Fibroblast of skin of scalp (primary cell): ENCODE measurements around the gene SLC37A3.
"Not testable (repeated sequence)": the region's sequence is repeated elsewhere in the genome, so short reads cannot be mapped to it uniquely, and the experiment has no call there.

Source experiments
- DNase-seq: peaks from one replicate; pipeline ENCODE4 v3.0.0-alpha.2; 2013

The SLC37A3 gene

DNA sequence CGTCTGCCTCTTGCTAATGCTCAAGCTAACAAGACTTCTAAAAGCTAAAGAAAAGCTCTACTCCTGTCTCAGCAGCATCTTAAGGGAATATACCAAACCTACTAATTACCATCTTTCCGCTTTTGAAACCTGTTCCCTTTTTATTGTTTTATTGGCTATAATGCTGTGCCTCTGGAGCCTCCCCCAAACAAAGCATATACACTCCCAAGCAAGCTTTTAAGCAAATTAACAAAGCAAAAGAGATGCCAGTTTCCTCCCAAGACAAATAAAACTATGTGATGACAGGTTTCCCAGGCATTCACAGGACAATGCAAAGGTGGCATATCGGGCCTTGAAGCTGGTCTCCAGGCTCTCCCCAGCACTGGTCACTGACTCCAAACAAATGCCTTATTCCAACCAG, 52.9 kb downstream of the SLC37A3 start:
- no peak for DNase-seq

DNA sequence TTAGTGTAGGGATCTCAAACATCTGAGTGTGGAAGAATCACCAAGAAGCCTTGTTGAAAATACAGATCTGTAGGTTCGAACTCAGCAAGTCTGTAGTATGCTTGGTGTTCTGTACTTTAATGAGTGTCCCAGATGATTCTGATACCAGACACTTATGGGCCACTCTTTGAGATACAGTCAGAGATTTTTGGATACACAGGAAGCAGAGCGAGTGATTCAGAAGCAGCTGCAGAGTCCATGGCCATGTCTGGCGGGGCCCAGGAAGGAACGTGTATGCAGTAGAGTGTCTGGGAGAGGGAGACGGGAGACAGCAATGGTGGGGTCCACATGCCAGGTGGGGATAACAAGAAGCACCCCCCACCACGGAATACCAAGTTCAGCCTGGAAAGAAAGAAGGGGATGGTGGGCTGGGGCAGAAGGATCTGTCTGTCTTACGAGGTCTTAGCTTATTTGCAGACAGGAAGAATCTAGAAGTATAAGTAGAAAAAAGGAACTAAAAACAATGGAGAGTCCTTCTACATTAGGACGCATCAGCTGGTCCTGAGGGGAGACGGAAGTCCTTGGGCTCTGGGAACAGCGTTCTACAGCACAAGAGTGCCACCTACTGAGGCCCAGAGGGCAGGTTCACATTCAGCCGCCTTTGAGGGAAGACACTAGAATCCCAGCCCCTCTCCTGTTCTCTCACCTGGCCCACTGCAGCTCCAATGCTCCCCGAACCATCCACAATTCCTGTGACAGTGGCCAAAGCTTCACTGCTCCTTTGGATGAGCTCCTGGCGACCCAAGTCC, 55.4 kb downstream of the SLC37A3 start:
- DNase-seq = peak; percentile 38

DNA sequence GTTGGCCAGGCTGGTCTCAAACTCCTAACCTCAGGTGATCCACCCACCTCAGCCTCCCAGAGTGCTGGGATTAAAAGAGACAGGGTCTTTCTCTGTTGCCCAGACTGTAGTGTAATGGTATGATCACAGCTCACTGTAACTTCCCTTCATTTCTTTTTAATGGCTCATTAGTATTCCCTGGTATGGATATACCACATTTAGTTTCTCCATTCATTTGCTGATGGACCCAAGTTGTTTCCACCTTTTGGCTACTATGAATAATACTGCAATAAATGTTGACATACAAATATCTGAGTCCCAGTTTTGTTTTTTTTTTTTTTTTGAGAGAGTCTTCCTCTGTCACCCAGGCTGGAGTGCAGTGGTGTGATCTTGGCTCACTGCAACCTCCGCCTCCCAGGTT, 59.4 kb downstream of the SLC37A3 start:
- DNase-seq = not testable (repeated sequence)

DNA sequence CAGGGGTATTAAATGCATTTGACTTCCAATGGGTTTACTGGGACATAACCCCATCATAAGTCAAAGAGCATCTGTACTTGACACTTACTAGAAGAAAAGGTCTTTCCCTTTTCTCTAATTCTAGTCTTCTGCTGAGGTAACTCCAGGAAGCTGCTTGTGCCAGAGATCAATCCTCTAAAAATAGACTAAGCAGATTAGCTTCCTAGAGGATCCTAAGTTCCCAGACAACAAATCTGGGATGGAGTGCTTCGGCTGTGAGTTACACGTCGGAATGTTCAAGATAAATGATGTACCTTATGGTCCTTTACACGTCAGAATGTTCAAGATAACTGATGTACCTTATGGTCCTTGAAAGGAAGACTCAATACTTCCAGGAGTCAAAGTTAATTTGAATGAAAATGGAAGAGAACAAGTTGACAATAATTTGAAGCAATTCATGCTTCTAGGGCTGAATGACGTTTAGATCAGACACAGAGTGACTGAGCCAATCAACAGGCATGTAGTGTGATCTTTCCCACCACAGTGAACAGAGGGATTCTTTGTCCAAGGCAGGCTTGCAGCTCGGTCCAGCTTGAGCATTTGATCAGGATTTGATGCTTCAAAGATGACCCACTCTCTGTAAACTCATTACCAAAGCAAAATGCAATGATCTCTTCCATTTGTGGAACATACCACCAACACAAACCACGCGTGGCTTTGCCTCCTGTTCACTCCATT, 63.8 kb downstream of the SLC37A3 start:
- no peak for DNase-seq

DNA sequence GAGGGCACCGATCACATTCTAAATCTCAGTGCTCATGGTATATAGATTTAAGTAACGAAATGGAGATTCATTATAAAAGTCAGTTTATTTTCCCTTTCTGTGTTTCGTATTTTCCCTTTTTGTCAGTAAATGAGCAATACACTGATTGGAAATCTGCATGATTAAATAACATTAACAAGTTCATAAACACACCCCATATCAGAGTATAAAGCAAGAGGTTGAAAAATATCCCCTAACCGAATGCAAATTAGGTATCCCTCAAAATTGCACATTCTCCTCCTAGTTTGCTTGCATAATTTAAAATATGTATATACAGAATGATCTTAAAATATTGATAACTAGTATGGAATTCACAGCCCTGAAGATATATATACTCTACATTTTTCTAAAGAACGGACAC, 64.6 kb downstream of the SLC37A3 start:
- DNase-seq = no peak

DNA sequence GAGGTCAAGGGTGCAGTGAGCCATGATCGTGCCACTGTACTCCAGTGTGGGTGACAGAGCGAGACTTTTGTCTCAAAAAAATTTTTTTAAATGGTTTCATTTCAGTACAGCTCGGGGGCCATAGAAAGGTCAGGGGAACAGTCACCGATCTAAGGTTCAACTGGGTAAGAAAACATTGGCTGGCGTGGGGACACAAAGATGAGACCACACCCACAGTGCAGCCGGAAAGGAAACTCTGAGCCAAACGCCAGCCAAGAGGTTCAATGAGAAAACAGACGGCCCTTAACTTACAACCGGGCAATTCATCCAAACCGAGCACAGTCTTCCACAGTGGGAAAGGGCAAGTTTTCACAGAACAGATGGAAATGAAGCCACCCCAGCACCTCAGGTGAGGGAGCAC, 65.1 kb downstream of the SLC37A3 start:
- DNase-seq = no peak

DNA sequence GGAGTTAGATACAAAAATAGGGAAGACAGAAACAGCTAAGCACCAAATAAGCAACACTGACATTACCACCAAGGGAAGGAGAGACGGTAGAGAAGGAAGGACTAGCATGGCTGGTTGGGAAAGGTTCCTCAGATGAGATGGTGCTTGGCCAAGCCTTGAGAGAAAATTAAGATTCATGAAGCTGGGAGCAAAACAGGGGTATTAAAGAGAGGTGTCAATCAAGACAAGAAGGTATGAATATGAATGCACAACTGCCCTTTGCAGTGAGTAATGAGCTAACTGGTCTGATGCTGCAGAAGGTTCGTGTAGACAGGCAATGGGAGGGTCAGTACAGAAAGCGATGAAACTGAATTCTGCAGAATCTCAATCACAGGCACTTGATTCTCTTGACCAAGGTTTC, 67.7 kb downstream of the SLC37A3 start:
- no peak for DNase-seq

DNA sequence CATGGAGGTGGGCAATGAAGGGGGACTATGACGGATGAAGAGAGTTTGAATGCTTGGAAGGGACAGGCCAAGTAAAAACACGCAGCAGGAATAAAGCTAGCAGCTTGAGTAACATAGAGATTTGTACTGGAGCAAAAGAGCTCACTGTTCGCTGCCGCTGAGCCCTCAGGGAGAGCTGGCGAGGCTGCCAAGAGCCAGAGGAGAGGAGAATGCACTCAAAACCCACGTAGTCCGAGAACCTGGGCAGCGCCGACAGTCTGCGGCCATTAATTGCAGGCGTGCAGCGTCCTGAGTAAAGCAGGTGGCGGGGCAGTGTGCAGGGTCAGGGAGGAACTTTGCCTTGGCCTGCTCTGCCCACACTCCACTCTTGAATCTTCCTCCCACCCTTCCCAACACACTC, 68.2 kb downstream of the SLC37A3 start:
- no peak for DNase-seq

DNA sequence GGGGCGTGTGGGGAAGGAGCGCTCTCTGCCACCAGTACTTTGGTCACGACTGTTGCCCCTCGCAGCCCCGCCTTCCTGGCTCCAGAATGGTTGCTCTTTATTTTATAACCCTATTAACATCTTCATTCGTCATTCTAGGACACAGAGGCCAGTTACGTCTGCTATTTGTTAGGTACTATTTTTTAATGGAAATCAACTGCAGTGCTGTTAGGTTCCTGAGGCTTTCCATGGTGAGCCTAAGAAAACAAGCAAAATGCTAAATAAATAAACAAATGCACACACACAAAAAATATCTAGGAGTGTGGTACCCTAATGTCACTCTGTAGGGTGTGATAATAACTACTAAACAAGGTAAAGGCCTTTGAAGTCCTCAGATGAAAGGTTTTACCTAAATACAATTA, 71.1 kb downstream of the SLC37A3 start:
- no peak for DNase-seq

DNA sequence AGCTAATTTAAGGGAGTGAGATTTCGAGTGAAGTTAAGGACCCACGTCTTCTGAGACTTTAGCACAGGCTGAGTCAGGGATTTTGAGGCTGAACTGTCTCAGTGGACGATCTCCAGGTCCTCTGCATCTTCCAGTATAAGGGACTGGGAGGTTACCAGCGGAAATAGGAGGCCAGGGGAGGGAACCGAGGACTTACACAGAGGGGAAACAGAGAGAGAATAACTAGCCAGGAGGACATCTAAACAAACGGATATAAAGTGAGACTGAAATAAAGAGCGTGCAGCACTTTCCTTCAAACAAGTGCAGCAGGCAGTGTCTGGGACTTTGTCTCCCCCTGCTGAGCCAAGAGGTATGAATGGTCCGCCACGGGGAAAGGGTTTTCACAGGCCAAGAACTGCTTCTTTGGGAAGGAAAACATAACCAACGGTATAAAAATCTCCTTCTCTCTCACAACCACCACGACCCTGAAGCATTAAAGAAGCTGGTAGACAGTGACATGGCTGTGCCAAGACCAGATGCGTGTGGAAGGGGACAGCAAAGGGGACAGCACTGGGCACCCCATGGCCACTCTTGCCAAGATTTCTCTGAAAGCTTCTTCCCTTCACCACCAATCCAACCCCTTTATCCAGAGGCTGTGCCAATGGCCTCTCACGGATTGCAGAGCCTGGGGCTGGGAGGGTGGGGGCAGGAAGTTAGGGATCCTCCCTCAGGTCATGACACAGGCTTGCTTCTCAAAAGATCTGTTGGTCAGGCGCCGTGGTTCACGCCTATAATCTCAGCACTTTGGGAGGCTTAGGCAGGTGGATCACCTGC, 72.0 kb downstream of the SLC37A3 start:
- DNase-seq = peak; percentile 59

DNA sequence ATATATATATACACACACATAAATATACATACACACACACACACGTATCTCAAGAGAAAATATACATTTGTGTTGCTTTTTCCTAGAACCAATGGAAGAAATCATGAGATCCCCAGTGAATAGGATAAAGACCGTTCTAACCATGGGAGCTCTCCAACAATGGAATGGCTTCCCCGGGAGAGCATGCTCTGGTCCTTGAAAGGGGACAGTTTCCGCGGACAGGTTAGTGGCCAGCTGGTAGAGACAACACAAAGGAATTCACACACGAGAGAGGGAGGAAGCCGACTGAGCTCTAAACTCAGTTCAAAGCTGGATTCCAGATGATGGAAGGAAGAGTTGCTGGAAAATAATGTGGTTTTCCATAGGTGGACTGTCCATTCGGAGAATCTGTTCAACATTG, 72.7 kb downstream of the SLC37A3 start:
- DNase-seq = no peak

DNA sequence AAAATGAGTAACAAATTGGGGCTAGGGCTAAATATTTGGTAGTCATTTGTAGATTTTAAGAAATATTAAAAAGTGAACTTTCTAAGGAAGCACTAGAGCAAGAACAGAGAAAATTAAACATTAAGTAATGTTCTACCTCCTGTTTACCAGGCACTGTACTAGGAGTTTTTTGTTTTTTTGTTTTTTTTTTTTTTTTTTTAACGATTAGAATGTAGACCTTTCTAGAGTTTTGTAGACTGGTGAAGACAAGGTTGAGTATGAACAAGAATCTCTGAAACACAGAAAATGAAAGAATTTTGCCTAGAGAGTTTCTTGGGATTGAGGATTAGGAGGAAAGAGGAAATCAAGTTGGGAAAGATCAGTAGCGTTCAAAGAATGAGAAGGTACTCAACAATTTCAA, 73.6 kb downstream of the SLC37A3 start:
- no peak for DNase-seq

DNA sequence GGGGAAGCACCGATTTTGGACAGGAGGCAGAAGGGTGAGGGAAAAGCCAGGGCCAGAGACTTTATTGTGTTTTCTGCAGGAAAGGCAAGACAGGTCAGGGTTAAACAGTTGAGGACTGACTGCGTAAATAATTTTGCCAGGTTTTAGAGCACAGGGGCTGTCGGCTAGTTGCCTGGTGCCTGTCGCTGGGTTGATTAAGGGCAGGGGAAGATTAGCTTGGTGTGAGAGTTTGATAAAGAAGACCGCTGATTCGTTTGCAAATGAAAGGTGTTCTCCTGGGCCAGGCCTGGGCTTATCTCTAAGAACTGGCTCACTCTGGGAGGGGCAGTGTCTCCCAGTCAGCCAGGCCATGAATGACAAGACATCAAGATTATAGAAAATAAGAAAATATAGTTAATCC, 75.6 kb downstream of the SLC37A3 start:
- no peak for DNase-seq

DNA sequence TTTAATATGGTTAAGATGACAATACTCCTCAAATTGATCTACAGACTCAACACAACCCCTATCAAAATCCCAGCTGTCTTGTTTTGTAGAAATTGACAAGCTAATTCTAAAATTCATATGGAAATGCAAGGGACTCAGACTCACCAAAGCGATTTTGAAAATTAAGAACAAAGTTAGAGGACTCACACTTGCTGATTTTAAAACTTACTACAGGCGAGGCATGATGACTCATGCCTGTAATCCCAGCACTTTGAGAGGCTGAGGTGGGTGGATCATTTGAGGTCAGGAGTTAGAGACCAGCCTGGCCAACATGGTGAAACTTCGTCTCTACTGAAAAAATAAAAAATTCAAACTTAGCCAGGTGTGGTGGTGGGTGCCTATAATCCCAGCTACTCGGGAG, 78.3 kb downstream of the SLC37A3 start:
- not testable (repeated sequence) for DNase-seq

DNA sequence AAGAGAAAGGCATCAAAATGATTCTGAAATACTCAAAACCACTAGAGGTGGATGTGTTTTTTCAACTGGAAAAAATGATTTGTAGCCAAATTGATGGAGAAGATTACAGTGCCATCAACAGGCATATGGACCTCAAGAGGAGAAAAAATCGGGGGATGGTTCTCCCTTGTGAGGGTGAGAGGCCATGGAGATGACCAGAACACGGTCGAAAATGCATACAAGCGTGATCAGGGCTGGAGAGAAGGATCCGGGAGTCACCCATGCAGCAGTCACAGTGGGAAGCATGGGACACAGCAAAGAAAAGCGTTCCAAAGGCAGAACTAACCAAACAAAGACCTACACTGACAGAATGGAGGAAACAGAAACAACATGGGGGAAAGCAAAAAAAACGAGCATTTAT, 80.3 kb downstream of the SLC37A3 start:
- no peak for DNase-seq

DNA sequence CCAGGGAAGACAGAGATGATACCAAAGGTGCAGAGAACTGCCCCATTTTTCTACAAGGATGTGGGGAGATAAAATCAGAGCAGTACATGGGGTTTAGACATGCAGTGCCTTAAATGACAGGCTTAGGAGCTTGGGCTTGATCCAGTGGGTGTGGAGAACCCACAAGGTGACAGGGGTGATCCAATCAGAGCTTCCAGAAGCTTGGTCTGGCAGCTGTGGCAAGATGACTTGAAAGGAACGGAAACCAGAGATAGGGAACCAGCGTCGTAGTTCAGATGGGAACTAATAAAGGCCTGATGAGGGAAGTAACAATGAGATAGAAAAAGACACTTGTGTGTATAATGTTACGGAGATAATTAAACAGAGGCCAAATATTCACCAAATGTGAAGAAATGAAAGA, 80.7 kb downstream of the SLC37A3 start:
- no peak for DNase-seq

DNA sequence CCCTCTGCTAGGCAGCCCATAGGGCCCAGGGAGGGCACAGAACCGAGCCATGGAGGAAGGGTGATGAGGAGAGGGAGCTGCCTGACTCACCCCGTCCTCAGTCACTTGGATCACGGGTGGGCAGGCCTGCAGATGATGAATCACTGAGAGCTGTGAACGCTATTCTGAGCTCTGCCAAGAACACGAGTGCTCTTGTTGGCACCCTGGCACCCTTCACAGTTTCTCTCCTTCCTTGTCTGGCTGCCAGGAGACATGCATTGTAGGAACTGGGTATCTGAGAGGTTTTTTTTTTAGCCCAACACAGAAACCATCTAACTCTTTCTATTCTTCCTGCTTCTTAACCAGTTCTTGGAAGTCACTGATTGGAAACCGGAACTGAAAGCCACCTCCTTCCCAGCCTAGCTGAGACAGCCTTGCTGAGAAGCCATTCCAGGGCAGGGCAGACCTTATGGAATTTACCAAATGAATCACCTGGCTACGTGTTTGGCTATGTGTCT, 82.1 kb downstream of the SLC37A3 start:
- DNase-seq = peak; percentile 64

DNA sequence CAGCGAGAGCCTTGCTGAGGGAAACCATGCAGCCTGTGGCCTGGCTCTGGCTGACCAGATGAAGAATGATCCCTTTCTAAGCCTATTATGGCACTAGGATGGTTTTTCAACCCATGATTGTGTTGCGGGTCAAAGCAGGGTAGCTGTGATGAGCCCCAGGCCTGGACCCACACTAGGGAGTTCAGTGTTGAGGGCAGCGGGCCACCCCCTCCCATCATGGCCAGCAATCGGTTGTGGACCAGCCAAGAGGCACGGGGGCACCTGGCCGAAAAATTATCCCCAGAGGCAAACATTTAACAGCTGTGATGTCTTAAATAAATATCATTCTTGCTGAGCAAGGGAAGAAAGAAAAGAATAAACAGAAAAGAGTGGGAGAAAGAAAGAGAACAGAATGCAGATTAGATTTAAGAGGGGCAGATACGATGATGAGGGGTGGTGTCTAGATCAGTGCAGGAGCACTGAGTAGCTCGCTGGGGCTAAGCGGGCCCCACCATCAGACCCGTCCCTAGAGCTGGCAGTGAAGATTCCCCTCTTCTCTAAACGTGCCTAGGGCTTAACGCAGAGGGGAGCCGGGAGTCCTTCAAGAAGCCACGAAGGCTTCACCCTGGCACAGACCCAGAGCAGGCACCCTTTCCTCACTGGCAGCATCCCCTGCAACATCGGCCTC, 82.7 kb downstream of the SLC37A3 start:
- no peak for DNase-seq

DNA sequence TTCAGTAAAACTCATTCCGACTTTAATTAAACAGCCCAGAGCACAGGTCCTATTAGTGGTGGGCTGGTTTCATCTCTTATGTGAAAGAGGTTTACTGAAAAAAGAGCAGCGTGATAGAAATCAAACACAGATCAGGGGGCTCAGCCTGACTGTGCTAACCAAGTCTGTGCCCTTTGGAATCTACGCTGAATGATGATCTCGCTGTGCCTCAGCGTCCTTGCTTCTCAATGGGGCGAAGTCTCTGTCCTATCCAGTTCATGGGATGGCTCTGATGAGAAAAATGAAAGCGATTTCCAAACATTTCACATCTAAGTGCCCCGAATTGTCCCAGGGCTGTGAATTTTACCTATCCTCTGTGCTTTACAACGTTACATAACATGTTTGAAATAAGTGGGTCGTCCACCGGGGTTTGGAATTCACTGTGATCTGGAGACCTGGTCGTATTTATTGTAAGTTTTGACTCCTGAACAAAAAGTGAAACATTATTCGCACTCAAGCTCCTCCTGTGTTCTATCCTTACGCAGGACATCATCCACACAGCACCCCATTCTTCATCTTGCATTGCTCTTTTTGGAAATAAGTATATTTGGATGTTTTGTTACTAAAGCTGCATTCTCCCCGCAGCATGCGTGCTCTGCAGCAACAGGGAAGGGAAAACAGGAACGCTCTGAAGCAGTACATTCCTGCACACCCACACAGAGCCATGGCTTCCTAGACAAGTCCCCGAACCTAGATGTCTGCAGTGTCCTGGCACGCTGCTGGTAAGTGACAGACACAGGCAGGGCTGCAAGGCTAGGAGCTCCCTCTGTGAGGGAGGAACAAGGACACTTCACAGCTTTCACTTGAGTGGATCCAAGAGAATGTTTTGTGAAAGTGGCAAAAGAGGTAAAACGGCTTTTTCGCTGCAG, 83.5 kb downstream of the SLC37A3 start:
- DNase-seq = no peak

DNA sequence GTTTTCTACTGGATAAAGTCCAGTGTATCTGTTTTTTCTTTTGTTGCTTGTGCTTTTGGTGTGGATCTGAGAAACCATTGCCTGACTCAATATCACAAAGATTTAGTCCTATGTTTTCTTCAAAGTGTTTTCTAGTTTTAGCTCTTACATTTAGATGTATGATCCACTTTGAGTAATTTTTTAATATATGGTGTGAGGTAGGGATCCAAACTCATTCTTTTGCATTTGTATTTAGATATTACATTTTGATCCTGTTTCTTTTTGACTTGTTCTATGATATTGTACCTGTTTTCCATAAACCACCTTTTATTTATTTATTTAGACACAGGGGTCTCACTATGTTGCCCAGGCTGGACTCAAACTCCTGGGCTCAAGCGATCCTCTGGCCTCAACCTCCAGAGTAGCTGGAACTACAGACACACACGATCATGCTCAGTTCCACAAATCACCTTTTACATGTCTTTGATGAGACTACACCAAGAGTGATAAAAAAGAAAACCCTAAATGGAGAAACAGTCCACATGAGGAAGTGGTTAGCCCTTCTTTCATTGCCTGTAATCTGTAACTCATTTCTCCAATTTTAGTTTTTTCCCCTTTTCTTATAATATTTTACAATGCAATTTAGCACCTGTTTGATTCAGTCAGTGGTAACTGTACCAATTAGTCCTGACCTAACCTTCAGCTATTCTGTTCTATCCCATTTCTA, 86.0 kb downstream of the SLC37A3 start:
- no peak for DNase-seq

DNA sequence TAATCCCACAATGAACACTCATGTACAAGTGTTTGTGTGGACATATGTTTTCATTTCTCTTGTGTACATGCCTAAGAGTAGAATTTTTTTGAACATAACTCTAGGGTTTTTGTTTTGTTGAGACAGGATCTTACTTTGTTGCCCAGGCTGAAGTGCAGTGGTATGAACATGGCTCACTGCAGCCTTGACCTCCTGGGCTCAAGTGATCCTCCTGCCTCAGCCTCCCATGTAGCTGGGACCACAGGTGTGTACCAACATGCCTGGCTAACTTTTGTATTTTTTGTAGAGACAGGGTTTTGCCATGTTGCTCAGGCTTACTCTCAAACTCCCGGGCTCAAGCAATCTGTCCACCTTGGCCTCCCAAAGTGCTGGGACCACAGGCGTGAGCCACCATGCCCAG, 87.2 kb downstream of the SLC37A3 start:
- not testable (repeated sequence) for DNase-seq
